ENCODE measurements around the gene MKX.

MKX gene

GRCh38 chr10:27742195-27743011 lies 3.2 kb downstream of the MKX start:
- DNase-seq (ENCODE audit: low spot score) = peak; percentile 94

GRCh38 chr10:27741173-27742091 lies 4.2 kb downstream of the MKX start:
- DNase-seq (ENCODE audit: low spot score) = no peak

DNA sequence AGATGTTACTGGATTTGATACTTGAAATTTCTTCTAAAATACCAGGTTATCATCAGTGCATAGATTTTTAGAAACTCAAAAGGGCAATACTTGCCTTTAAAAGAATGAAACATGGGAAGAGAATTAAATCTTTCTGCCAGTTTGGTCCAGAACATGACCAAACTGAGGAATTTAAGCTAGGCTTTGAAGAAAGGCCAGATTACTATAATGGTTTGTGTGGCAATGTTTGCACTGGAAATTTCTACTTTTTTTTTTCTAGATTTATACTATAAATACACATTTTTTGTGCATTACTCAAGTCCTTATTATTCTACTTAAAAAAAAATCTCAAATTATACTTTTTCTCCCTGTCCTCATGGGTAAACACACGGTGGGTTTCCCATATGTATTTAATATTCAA lies 9.2 kb downstream of the MKX start:
- DNase-seq (ENCODE audit: low spot score) = no peak

DNA sequence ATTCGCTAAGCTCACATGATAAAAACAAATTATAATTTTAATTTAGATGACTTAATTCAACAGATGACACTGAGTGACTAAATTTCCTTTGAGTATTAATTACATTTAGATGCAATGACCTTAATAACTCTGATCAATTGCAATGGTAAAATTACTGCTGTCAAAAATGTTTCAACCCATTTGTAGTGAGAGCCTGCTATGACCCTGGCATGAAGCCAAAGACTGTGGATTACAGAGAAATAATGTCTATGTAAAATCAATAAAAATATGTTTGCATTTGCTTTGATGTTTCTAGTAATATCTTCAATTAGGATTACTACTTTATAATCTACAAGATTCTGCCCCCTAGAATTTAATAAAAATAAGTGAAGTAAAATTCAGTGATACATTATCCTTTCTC lies 15.6 kb downstream of the MKX start:
- DNase-seq (ENCODE audit: low spot score) = no peak

GRCh38 chr10:27728338-27728737 lies 17.3 kb downstream of the MKX start:
- no peak for DNase-seq (ENCODE audit: low spot score)

DNA sequence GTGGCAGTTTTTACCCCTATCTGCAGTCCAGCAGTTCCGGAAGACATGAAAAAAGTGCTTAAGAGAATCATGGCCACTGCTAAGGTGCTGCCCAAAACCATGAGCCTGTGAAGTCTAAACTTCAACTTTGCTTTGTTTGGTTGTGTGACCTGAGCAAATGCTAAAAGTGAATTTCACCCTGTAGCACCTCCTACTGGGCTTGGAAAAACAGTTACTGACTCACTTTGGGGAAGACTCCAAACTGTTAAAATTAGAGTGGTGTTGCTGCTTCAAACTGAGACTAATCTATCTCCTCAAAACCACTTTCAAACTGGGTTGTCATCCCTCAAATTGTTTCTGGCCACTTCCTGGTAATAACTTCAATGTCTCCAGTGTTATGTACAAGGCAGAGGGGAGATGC lies 21.3 kb downstream of the MKX start:
- DNase-seq (ENCODE audit: low spot score) = no peak

DNA sequence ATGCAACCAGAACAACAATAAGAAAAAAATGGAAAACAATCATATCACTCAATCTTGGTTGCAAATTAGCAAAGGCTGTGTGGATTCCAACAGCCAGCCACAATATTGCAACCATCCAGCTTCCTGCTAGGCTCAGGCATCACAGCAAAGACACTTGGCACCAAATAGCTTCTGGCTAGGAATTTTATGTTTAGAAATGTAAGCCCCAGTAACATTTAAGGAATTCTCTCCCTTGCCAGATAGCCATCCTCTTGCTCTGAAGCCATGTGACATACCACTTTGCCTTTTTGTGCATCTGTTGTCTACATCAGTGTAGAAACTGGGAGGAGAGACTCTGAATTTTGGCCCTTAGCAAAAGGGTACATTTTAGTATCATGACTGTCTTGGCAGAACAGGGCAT lies 22.2 kb downstream of the MKX start:
- DNase-seq (ENCODE audit: low spot score) = no peak

DNA sequence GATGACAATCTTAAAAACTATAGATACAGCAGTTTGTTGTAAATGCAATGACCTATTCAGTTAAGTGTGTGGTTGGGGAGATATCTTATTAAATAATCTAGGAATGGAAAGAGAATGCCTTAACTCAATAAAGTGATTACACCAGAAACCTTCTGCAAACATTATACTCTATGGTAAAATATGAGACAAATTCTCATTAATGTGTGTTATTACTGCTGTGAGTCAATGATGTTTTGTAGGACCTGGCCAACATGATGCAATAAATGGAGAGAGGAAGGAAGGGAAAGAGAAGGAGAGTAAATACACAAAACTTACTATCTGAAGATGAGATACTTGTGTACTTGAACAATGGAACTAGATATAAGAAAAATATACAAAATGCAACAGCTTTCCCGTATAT lies 25.1 kb downstream of the MKX start:
- DNase-seq (ENCODE audit: low spot score) = no peak

GRCh38 chr10:27719052-27719451 lies 26.6 kb downstream of the MKX start:
- DNase-seq (ENCODE audit: low spot score) = no peak

DNA sequence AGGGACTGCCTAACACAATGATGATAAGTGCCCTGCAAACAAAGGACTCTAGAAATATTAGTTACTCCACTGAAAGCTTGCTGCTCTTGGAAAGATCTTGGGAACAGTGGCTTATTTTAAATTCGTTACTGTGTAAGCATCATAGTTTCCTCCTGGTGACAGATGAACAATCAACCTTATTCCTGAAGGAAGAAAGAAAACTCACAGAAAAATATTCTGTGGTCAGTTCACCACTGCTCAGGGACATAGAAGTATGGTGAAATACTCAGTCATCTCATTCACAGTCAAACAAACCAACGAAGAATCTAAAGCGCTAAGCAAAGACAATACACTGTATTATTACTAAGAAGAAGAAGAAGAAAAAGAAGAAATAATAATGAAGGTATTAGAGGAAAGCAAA lies 27.8 kb downstream of the MKX start:
- DNase-seq (ENCODE audit: low spot score) = no peak

- DNase-seq (ENCODE audit: low spot score) = no peak
These were observed 28.4 kb downstream of the MKX start for GRCh38 chr10:27717224-27717623.

- no peak for DNase-seq (ENCODE audit: low spot score)
These were observed 29.1 kb downstream of the MKX start for GRCh38 chr10:27716521-27716920.

GRCh38 chr10:27715505-27715904 lies 30.1 kb downstream of the MKX start:
- no peak for DNase-seq (ENCODE audit: low spot score)

DNA sequence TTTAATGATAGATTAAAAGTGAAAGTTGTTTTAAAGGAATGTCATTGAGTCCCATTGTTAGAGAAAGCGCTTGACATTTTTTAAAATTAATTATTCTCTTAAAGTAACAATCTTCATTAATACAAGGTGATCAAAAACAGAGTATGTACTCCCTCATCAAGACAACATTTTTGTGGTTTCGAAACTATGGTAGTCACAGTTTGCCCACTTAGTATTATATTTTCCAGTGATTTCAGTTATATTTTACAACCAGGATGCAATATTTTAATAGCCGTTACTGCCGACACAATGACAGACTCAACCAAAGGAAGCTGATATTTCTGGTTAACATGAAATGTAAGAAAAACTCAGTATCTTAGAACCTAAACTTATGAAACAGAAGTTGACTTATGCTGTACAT lies 31.3 kb downstream of the MKX start:
- DNase-seq (ENCODE audit: low spot score) = no peak

DNA sequence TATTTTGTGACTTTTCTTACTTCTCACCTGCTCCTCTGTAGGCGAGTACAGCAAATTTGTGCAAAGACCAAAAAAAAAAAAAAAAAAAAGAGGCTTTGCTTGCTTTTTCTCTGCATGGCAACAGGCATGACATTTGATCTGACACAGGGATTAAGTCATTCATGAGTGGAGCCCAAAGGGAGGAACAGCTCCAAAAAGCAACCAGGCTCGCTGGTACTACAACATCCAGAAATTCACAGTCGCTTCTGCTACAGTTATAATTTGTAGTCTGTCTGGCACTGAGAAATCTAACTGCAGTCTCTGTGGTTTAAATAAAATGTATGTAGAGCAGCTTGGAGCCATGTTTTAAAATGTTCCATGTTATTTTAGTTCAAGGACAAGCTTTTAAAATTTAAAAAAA lies 31.7 kb downstream of the MKX start:
- DNase-seq (ENCODE audit: low spot score) = no peak

DNA sequence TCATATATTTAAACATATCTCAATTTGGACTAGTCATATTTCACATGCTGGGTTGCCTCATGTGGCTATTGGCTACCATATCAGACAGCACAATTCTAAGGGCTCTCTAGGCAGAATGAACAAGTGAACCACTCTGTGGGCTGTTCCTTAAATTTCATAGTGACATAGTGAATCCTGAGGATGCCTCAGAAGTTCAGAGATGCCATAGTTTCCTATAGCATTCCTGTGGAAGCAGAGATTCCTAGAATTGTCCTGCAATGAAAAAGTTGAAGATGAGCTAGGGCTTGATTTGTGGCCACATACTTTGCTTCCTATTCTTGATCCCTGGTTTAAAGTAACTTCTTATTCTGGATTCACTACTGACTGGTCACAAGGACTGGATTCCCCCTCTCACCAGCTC lies 35.6 kb downstream of the MKX start:
- no peak for DNase-seq (ENCODE audit: low spot score)

DNA sequence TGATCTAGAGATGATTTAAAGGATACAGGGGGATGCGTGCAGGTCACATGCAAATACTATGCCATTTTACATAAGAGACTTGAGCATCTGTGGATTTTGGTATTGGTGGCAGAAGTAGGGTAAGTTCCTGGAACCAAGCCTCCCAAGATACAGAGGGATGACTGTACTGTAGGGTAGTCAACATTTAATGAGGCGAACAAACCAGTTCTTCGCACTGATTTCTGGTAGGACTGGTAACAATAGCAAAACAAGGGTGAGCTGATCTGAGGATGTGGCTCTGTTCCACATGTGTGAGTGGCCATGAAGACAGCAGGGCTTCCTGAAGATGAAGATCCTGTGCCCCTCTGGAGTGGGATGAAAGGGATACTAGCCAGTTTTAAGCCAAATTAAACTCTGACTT lies 36.3 kb downstream of the MKX start:
- no peak for DNase-seq (ENCODE audit: low spot score)

GRCh38 chr10:27701938-27702537 lies 43.6 kb downstream of the MKX start:
- no peak for DNase-seq (ENCODE audit: low spot score)

- DNase-seq (ENCODE audit: low spot score) = no peak
These were observed 45.8 kb downstream of the MKX start for GRCh38 chr10:27699776-27700175.

- DNase-seq (ENCODE audit: low spot score) = no peak
These were observed 46.7 kb downstream of the MKX start for GRCh38 chr10:27698961-27699360.

DNA sequence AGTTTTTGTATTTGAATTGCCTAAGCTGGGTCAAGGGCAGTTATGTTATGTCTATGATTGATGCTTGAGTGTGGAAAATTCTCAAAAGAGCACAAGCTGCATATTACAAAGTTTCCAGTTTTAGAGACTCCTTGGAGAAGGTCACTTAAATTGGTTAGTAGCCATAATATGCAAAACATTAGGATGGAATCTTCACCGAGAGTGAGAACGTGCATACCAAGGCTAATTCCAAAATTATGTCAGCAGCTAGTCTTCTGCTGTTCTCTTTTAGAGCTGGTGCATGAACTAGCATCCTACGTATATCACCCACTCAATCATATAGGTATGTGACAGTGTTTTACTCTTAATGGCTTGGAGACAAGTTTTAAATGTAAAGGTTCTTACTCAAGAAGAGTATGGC lies 49.2 kb downstream of the MKX start:
- DNase-seq (ENCODE audit: low spot score) = no peak

GRCh38 chr10:27695706-27696105 lies 49.9 kb downstream of the MKX start:
- DNase-seq (ENCODE audit: low spot score) = no peak

- no peak for DNase-seq (ENCODE audit: low spot score)
These were observed 50.5 kb downstream of the MKX start for GRCh38 chr10:27695088-27695487.

All from SW480 (cell line).